ENCODE results near the gene ABCB11.

ABCB11 gene

GRCh38 chr2:168970711-168971233 lies 60.4 kb downstream of the ABCB11 start:
- TF ChIP-seq FOXK2 (IDR thresholded peaks at IDR 0.05) (no peak), CTBP1 (IDR thresholded peaks at IDR 0.05; ENCODE audit: borderline replicate concordance) (no peak), FOXA1 (IDR thresholded peaks at IDR 0.05) (no peak), BHLHE40 (IDR thresholded peaks at IDR 0.05; ENCODE audit: borderline replicate concordance) (no peak), FOXM1 (IDR thresholded peaks at IDR 0.05; ENCODE audit: borderline replicate concordance) (no peak), ELF4 (IDR thresholded peaks at IDR 0.05) (no peak), HDGF (IDR thresholded peaks at IDR 0.05; ENCODE audit: borderline replicate concordance) (no peak), L3MBTL2 (conservative IDR thresholded peaks at IDR 0.05) (no peak), NFRKB (IDR thresholded peaks at IDR 0.05) (no peak), ARNT (IDR thresholded peaks at IDR 0.05) (no peak), LEF1 (IDR thresholded peaks at IDR 0.05; ENCODE audit: borderline replicate concordance) (no peak), ZNF384 (IDR thresholded peaks at IDR 0.05) (no peak)
- TF ChIP-seq, protein P1, sequence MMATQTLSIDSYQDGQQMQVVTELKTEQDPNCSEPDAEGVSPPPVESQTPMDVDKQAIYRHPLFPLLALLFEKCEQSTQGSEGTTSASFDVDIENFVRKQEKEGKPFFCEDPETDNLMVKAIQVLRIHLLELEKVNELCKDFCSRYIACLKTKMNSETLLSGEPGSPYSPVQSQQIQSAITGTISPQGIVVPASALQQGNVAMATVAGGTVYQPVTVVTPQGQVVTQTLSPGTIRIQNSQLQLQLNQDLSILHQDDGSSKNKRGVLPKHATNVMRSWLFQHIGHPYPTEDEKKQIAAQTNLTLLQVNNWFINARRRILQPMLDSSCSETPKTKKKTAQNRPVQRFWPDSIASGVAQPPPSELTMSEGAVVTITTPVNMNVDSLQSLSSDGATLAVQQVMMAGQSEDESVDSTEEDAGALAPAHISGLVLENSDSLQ (IDR thresholded peaks at IDR 0.05), result no peak
- no peak for DNase-seq (ENCODE audit: extremely low spot score)
- CTCF ChIA-PET, result interaction anchor here (0.5 kb wide), 1 partner anchor 385 kb away, joined by 3 read pairs; no protein-coding TSS in a partner anchor
- POLR2A ChIA-PET, result no interaction called here

- TF ChIP-seq SP1 (IDR thresholded peaks at IDR 0.05) (no peak), LEF1 (IDR thresholded peaks at IDR 0.05; ENCODE audit: borderline replicate concordance) (no peak), NFRKB (IDR thresholded peaks at IDR 0.05) (no peak), L3MBTL2 (conservative IDR thresholded peaks at IDR 0.05) (no peak), ZNF384 (IDR thresholded peaks at IDR 0.05) (no peak), FOXA1 (IDR thresholded peaks at IDR 0.05) (no peak), CTBP1 (IDR thresholded peaks at IDR 0.05; ENCODE audit: borderline replicate concordance) (no peak), ELF4 (IDR thresholded peaks at IDR 0.05) (no peak), ARNT (IDR thresholded peaks at IDR 0.05) (no peak), TARDBP (IDR thresholded peaks at IDR 0.05) (no peak)
- TF ChIP-seq, protein P1 (IDR thresholded peaks at IDR 0.05), result no peak
- no peak for DNase-seq (ENCODE audit: extremely low spot score)
- ChIA-PET CTCF (interaction anchor here (0.6 to 1.8 kb wide), 2 partner anchors 9 to 140 kb away, joined by 3 to 5 read pairs; no protein-coding TSS in a partner anchor), POLR2A (no interaction called here)
These were observed 61.3 kb downstream of the ABCB11 start for GRCh38 chr2:168969865-168970264.

GRCh38 chr2:168968342-168968741 lies 62.8 kb downstream of the ABCB11 start:
- POLR2A ChIA-PET, result no interaction called here
- TF ChIP-seq L3MBTL2 (conservative IDR thresholded peaks at IDR 0.05) (no peak), FOXA1 (IDR thresholded peaks at IDR 0.05) (no peak), TARDBP (IDR thresholded peaks at IDR 0.05) (no peak), ZNF384 (IDR thresholded peaks at IDR 0.05) (no peak), SP1 (IDR thresholded peaks at IDR 0.05) (no peak), HDGF (IDR thresholded peaks at IDR 0.05; ENCODE audit: borderline replicate concordance) (no peak), BHLHE40 (IDR thresholded peaks at IDR 0.05; ENCODE audit: borderline replicate concordance) (no peak), FOXK2 (IDR thresholded peaks at IDR 0.05) (no peak), FOXM1 (IDR thresholded peaks at IDR 0.05; ENCODE audit: borderline replicate concordance) (no peak), CTBP1 (IDR thresholded peaks at IDR 0.05; ENCODE audit: borderline replicate concordance) (no peak), SUZ12 (IDR thresholded peaks at IDR 0.05) (no peak), ELF4 (IDR thresholded peaks at IDR 0.05) (no peak), ARNT (IDR thresholded peaks at IDR 0.05) (no peak), LEF1 (IDR thresholded peaks at IDR 0.05; ENCODE audit: borderline replicate concordance) (no peak)
- TF ChIP-seq, protein P1 (IDR thresholded peaks at IDR 0.05), result no peak
- CTCF ChIA-PET, result interaction anchor here (0.7 kb wide), 1 partner anchor 246 kb away, joined by 3 read pairs; no protein-coding TSS in a partner anchor
- no peak for DNase-seq (ENCODE audit: extremely low spot score)

- ChIA-PET POLR2A (no interaction called here), CTCF (interaction anchor here (1.3 kb wide), 1 partner anchor 123 kb away, joined by 3 read pairs; no protein-coding TSS in a partner anchor)
- TF ChIP-seq L3MBTL2 (conservative IDR thresholded peaks at IDR 0.05), result no peak
- no peak for TF ChIP-seq TARDBP (IDR thresholded peaks at IDR 0.05)
- TF ChIP-seq FOXA1 (IDR thresholded peaks at IDR 0.05), result no peak
- no peak for TF ChIP-seq ZNF384 (IDR thresholded peaks at IDR 0.05)
- TF ChIP-seq, protein P1 (IDR thresholded peaks at IDR 0.05), result no peak
- DNase-seq (ENCODE audit: extremely low spot score), result no peak
These were observed 66.8 kb downstream of the ABCB11 start for GRCh38 chr2:168964251-168964807.

DNA sequence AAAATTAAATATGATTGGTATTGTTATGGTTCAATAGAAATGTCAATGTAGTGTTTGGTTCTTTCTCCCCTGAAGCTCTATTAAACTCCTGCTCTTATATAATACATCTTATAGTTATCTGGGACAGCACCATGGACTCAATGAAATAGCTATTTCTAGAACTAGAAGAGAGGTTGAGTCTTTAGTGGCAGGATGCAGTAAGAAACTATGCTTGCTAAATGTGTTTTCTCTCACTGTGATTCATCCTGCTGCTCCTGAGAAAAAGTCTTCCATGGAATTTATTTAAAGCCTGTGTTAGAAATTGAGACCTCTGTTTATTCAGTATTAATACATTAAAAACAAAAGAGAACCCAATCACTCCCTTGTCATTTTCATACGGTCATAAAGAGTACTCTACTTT lies 68.5 kb downstream of the ABCB11 start:
- CTCF ChIA-PET, result interaction anchor here (0.6 kb wide), 1 partner anchor 93 kb away, joined by 4 read pairs; no protein-coding TSS in a partner anchor

More for the DNA sequence above, 68.5 kb downstream of the ABCB11 start:
- POLR2A ChIA-PET, result no interaction called here
- TF ChIP-seq HDGF (IDR thresholded peaks at IDR 0.05; ENCODE audit: borderline replicate concordance), result no peak
- TF ChIP-seq TARDBP (IDR thresholded peaks at IDR 0.05), result no peak
- no peak for DNase-seq (ENCODE audit: extremely low spot score)

All from HEK293T (cell line).